ENCODE measurements around the gene ALKBH8.

DNA sequence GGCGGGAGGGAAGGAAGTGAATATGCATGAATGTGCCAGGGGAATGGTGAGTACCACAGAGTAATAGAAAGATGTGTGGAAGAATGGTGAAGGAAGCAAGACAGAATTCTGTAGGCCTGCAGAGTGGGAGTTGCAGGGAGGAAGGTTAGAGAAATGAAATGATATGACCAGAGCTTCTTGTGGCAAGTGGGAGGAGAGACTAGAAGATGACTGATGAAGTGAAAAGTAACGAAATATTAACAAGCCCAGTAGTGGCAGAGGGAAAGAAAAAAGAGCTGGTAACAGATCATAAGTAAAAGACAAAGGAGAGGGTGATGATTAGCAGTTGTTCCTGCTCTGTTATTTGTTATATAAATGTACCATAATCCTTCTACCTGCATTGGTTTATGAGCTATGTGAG is 1.0 kb upstream of the ALKBH8 start:
- TF ChIP-seq, protein P1, sequence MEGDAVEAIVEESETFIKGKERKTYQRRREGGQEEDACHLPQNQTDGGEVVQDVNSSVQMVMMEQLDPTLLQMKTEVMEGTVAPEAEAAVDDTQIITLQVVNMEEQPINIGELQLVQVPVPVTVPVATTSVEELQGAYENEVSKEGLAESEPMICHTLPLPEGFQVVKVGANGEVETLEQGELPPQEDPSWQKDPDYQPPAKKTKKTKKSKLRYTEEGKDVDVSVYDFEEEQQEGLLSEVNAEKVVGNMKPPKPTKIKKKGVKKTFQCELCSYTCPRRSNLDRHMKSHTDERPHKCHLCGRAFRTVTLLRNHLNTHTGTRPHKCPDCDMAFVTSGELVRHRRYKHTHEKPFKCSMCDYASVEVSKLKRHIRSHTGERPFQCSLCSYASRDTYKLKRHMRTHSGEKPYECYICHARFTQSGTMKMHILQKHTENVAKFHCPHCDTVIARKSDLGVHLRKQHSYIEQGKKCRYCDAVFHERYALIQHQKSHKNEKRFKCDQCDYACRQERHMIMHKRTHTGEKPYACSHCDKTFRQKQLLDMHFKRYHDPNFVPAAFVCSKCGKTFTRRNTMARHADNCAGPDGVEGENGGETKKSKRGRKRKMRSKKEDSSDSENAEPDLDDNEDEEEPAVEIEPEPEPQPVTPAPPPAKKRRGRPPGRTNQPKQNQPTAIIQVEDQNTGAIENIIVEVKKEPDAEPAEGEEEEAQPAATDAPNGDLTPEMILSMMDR (conservative IDR thresholded peaks at IDR 0.05; ENCODE audit: low read length): no peak
- no peak for TF ChIP-seq EZH2phosphoT487 (IDR thresholded peaks at IDR 0.05; ENCODE audit: borderline replicate concordance, low read depth, low read length)

Measured in OCI-LY7 (cell line).